Astrocyte (in vitro differentiated cells and primary cell): ENCODE data around the gene EFNA5.

ENCODE experiments used
- EZH2 ChIP-seq: IDR thresholded peaks from 2 replicates; pipeline ENCODE4 v1.6.1; 2012; ENCODE audit warnings: mild to moderate bottlenecking, low read length, inconsistent platforms; ENCODE audit not compliant: insufficient read depth
- TF ChIP-seq, protein P1 (sequence below): IDR thresholded peaks from 2 replicates; pipeline ENCODE4 v1.5.1; 2011; ENCODE audit warnings: low read depth, mild to moderate bottlenecking, inconsistent platforms, low read length, moderate library complexity; ENCODE audit not compliant: insufficient read depth

DNA sequence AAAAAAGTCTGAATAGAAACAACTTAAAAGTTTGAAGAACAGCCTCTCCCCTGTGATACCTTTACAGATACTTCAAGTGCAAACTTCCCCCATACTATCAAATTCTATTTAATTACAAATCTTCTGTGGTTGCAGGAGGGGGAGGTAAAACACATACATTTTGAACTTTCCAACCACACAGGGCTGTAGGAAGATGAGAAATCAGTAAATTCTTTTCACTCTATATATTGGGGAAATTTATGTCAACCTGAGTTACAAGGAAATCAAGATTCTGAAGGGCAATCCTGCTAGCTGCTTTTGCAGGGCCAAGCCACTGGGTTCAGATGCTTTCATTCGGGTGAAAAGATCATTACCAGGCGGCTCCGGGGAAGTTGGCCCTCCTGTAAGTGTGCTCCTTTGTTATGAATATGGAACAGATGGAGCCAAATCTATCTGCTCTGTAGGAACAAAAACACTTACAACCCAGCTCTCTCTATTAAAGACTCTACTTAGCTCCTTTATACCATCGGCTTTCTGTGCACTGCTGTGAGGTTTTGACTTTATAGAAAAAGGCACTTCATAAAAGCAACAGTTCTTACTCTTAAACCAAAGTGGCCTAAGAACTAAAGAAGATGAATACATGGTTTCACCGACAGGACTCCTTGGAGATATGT lies 269.1 kb downstream of the EFNA5 start:
- TF ChIP-seq, protein P1, sequence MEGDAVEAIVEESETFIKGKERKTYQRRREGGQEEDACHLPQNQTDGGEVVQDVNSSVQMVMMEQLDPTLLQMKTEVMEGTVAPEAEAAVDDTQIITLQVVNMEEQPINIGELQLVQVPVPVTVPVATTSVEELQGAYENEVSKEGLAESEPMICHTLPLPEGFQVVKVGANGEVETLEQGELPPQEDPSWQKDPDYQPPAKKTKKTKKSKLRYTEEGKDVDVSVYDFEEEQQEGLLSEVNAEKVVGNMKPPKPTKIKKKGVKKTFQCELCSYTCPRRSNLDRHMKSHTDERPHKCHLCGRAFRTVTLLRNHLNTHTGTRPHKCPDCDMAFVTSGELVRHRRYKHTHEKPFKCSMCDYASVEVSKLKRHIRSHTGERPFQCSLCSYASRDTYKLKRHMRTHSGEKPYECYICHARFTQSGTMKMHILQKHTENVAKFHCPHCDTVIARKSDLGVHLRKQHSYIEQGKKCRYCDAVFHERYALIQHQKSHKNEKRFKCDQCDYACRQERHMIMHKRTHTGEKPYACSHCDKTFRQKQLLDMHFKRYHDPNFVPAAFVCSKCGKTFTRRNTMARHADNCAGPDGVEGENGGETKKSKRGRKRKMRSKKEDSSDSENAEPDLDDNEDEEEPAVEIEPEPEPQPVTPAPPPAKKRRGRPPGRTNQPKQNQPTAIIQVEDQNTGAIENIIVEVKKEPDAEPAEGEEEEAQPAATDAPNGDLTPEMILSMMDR: no peak
- no peak for TF ChIP-seq EZH2
